HG02571 (cell line): ENCODE data around the gene TOX2.

Experiments used
- ATAC-seq: cut with Tn5 transposase; IDR thresholded peaks from one replicate; pipeline ENCODE4 v1.9.1; 2021; ENCODE audit warnings: mild to moderate bottlenecking, moderate library complexity; ENCODE audit not compliant: unreplicated experiment

The TOX2 gene

DNA sequence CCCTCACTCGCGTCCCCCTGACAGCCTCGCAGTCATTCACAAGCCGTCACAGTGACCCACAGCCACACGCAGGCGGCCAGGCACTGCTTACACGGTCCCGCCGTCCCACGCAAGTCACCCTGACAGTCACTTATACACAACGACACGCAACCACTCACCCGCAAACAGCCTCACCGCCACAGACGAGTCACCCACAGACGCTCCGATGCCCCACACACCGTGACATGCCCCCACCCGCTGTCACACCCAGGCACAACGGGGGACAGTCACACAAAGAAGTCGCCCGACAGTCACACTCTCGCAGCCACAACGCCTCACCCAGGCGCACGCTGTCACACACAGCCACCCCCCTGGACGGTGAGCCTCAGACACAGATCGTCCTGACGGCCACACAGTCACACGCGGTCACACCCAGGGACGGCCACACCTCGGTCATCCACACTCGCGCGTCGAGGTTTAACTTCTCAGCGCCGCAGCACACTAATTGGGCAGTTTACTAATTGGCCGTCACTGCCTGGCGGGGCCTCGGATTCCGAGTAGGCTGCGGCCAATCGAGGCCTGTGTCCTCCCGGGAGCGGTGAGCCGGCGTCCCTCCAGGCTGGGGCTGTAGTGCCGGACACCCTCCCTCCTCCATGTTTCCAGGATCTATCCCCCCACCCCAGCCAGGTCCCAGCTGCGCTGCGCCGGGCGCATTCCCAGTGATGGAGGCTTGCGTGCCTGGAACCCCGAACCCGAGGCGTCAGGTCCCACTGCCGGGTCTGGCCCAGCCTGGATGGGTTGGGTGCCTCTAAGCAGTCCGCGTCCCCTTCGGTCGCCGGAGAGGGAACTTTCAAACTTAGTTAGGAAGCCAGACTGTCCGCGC is 790 bp downstream of the TOX2 start:
- ATAC-seq: no peak

DNA sequence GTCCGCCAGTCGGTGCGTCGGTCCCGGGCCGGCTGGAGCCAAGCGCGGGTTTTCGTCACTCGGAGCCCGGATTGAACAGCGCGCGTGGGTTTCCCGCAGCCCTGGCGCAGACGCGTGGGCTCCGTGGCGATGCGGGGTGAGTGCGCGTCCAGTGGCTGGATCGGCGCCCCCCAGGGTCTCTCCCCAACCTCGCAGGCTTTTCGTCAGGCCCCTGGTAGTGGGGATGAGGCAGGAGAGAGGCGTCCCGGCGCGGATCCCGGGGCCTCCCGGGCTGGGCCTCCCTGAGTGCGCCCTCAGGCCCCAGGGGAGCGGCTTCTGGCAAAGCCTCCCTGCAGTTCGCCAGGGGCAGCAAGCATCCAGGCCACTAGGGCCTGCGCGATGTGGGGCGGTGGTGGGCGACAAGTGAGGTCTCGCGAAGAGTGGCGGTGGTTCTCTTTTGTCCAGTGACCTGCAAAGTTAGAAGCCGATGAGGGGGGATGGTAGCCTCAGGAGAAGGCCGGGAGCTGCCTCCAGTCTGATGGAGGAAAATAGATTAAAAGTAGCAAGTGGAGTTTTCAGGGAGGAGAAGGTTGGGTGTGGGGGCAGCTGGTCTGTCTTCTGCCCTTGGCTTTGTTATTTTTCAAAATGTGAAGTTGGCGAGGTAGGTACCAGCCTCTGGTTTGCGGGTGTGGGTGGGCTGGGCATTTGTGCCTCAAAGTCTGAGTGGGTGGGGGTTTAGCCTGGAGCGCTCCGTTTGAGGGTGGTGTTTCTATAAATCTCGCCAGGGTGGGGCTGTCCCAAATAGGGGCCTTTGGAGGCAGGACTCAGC is 1.6 kb downstream of the TOX2 start:
- no peak for ATAC-seq

DNA sequence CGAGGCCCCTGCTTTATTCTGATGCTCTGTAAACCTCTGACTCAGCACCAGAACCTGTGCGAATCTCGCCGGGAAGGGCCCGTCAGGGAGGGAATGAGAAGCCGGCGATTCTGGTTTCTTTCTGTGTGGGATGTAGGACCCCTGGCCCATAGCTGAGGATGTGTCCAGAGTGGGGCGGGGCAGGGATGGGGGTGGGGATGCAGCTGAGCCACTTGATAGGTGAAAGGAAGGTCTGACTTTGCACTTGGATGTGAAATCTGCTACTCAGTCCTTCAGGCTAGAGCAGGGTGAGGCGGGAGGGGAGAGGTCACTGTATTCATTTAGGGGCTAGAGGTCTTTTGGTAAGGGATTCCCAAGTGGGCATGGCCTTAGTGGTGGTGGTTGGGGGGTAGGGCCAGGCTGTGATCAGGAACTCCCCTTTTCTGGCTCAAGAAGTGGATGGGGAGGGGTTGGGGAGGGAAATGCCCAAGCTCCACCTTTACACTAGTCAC is 2.3 kb downstream of the TOX2 start:
- no peak for ATAC-seq

DNA sequence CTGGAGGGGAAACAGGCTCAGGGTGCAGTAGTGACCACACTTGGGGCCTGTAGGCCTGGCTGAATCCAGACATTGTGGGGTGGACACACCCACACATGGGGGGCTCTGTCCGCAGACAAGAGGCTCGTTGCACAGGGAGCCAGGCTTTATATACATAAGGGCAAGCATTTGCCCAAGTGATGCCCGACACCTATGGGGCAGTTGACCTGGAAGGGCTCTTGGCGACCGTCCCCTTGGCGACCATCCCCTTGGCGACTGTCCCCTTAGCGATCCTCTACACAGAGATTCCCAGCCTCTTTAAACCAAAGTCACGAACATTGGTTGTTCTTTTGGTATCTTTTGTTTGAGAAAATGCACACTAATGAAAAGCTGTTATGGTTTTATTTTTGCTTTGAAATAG is 2.7 kb downstream of the TOX2 start:
- ATAC-seq: no peak

DNA sequence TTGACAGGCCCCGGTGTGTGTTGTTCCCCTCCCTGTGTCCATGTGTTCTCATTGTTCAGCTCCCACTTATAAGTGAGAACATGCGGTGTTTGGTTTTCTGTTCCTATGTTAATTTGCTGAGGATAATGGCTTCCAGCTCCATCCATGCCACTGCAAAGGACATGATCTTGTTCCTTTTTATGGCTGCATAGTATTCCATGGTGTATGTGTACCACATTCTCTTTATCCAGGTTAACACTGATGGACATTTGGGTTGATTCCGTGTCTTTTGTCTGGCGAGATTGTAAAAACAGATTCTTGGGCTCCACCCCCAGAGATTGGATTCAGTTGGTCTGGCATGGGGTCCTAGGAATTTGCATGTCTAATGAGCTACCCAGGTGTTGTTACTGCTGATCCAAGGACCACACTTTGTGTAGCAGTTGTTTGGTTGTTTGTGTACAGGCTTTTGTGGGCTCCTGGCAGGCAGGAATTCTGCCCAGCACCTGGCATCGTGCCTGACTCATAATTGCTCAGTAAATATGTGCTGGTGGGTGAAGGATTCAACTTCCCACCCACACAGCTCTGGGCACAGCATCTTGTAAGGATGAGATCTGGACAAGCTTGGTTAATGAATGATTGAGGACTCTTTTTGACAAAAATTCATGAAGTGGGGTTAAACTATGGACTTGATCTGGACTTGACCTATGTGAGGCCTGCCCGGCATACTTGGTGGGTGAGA is 5.2 kb downstream of the TOX2 start:
- no peak for ATAC-seq

DNA sequence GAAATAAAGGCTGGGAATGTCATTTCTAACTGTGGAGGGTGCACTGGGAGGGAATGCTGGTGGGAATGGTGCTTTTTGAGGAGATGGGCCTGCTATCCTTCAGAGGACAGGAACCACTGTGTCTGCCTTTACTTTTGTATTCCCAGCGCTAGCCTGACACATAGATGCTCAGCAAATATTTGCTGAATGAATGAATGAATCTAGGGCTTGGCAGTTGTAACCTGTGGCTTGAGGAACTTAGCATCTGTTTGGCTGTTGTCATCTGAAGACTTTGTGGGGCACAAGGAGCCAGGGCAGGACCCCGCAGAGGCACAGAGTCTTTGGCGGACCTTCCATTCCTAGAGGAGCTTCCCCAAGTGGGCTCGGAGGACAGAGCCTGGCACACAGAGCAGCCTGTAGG is 6.1 kb downstream of the TOX2 start:
- no peak for ATAC-seq

DNA sequence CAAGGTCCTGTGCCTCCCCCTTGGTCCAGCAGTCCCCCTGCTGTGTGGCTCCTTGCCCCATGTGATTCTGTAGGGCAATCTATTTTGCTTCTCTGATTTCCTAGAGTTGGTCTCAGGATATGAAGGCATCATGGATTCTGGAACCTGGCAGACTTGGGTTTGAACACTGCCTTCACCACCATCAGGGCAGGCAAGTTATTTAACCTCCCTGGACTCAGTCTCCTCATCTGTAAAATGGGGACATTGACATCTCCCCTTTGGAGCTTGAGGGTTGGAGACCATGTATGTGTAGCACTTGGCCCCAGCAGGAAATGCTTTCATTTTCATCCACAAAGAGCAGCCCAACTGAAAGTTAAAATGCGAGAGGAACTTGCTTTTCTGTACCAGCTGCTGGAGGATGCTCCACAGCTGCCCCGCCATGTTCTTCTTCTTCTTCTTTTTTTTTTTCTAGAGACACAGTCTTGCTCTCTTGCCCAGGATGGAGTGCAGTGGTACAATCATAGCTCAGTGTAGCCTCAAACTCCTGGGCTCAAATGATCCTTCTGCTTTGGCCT is 6.7 kb downstream of the TOX2 start:
- ATAC-seq: no peak

DNA sequence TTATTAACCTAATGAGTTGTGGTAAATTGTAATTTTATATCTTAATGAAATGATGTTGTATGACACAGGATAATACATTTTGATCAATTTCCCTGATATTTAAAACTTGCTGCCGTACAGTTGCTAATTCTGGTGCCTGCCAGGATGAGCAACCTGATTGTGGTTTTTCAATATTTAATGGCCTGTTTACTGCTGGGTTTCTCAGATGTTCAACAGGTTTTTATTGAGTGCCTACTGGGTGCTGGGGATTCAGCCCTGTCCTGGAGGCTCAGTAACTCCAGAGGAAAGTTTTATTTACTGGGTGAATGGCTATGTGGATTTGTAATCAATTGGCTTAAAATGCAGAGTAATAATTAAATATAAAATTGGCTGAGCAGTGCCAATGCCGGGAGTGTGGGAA is 8.0 kb downstream of the TOX2 start:
- no peak for ATAC-seq

DNA sequence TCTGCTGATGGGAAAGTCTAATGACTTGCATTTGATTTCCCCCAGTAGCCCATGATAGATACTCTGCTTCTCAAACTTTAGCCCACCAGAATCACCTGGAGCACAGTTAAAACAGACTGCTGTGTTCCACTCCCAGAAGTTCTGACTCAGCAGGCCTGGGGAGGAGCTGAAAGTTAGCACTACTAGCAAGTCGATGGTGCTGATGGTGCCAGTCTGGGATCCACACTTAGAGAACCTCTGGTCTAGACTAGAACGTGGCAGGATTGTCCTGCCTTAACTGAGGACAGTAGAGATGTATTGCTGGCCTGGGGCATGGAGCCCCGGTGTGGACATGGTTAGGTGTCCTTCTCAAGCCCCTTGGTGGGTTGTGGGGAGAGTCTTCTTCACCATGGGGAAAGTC is 8.7 kb downstream of the TOX2 start:
- no peak for ATAC-seq

DNA sequence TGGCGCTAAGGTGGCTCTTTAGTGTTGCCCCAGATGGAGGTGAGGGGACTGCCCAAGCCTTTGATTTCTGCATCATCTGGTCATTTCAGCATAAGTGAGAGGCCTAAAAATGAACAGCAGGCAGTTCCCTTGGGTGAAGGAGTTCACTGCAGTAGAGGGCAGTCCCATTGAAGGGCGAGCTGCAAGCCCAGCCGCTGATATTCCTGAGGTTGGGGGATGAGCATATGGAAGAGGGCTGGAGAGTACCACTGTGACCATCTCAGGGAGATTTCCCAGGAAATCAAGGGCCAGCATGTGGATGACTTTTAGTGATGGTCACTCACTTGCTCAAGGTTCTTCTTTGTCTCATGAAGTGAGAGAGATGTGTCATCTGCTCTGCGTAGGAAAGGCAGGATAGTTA is 9.3 kb downstream of the TOX2 start:
- ATAC-seq: no peak

DNA sequence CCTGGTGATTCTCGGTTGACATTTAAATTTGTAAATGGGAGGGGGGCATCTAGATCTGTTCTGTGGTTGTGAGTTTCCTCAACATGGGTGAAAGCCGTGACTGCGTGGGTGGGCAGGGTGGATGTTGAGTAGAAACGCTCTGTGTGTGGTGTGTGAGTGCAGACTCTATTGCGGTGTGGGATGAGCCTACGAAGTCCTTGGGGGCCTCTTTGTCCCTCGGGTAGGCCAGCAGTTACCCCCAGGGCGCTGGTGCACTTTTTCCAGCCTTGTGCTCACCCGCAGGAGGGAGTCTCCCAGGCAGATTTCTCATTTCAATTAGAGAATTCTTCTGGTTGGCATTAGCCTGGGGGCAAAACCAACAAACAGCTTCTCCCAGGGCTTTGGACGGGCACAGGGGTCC is 10.6 kb downstream of the TOX2 start:
- ATAC-seq: no peak

DNA sequence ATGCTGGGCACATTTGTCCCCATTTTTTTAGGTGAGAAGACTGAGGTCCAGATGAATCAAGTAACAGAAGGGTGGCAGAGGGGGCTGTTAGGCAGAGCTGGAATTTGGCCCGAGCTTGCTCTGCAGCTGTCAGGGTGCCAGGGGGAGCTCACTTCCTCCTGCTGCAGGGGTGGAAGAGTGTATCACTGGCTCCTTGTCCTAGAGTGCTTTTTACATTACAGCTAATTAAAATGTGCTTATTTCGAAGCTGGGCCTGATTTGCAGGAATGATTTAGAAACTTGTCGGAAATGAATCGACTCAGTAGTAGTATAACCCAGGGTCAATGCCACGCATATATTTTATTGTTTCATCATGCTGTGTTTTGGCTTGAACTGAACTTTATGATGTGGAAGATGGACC is 11.1 kb downstream of the TOX2 start:
- ATAC-seq: no peak

DNA sequence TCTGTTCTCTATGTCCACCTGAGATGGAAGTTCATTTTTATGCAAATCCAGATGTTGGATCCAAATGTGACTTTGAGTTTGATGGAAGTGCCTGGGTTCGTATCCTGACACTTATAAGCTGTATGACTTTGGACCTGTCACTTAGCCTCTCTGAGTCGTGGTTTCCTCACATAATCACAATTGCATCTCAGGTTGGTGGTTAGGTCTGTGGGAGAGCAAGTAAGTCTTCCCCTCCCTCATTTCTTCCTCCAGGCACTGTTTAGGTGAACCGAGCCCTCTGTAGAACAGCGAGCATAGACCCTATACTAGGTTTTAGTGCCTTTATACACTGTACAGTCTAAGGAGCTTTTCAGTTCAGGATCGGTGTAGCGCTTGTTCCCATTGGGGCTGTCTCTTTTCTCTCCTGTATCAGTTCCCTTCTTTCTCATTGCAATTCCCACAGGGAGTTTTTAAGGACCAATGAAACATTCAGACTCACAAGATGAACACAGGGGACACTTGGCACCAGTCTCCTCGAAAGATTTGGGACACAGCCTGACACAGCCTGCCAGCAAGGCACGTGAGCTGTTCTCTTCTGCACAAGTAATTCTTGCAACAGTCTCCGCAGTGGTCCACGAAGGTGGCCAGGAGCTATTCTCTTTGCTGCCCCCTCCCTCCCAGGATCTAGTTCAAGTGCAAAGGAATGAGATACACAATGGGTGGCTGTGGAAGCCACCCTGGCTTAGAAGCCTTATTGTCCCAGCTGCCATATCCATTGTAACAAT is 11.8 kb downstream of the TOX2 start:
- no peak for ATAC-seq

DNA sequence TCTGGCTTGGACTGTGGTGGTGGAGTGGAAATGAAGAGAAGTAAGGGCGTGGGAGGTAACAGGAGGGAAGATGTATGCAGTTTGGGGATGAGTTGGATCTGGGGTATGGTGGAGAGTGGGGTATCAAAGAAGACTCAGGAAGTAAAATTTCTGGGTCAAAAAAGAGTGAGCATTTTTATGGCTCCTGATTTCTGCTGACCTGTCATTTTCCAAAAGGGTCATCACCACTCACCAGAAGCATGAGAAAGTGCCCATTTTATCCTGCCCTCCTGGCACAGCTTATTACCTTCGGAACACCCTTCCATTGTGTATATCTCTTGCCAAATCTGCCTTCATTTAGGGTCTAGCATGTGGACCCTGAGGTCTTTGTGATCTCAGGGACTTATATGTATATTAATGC is 17.3 kb downstream of the TOX2 start:
- no peak for ATAC-seq

DNA sequence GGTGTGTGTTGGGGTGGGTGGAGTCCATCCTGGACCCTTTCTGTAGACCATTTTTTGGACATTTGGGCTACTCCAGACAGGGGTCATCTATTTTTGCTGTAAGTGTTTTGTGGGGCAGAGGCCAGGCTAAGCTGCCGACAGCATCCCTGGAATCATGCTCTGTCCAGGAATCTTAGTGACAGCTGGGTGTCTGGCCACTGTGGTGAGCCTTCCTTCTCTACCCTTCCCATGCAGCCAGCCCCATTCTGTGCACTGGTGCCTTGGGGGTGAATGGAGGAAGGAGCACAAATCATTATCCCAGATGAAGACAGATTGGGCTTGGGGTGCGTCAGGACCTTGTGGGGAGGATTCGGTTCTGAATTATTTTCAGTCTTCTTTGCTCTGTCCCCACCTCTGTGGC is 20.2 kb downstream of the TOX2 start:
- ATAC-seq: no peak

DNA sequence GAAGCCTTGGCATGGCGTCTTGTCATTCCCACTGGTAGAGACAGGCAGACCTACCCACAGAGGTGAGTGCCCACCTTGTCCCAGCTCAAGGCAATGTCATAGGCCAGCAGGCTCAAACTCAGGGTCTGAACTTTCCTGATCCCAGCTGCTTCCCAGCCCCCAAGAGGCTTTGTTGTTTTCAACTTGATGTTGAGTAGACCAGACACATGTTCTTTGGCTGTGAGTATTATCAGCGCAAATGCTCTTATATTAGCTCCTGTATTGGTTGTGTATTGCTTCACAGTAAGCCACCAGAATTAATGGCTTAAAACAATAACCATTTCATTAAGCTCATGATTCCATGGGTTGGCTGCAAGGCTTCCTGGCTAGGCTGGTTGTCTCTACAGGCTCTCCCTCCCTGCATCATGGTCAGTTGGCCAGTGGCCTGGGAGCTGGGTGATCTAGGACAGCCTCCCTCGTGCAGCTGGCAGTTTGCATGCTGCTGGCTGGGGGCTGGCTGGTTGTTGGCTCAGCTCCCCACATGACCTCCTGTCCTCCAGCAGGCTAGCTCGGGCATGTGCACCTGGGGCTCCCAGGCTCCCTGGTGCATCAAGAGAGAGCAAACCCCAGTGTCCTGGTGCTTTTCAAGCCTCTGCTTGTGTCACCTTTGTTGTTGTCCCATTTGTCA is 21.6 kb downstream of the TOX2 start:
- ATAC-seq: no peak

DNA sequence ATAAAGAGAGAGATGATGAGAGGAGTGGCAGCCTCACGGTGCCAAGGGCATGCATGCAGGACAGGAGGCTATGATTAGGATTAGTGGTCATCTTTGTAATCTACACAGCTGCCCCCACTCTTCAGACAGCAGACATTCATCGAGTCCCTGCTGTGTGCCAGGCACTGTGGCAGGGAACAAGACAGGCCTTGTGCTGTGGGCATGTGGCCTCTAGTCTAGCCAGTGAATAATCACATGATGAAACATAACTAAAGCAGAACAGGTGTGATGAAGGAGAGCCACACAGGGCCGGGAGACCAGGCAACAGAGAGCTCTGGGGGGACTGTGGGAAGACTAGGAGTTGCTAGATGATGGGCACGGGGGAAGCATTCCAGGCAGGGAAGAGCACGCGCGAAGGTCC is 22.2 kb downstream of the TOX2 start:
- ATAC-seq: no peak

DNA sequence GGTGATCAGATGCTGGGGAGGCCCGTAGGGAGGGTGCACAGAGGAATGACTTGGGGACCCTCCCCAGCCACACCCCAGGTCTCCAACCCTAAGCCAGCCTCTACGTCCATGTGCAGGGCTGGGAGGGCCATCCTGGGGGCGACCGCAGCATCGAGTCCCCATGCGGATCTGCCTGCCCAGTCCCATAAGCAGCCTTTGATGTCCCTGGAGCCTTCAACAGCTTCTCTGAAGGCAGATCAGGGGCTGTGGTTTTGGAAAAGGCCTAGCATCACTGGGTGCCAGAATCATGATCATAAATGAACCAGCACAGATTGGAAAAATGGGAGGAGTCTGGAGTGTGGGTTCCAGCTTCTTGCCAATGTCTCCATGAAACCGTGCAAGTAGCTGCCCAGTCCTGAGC is 22.9 kb downstream of the TOX2 start:
- no peak for ATAC-seq

DNA sequence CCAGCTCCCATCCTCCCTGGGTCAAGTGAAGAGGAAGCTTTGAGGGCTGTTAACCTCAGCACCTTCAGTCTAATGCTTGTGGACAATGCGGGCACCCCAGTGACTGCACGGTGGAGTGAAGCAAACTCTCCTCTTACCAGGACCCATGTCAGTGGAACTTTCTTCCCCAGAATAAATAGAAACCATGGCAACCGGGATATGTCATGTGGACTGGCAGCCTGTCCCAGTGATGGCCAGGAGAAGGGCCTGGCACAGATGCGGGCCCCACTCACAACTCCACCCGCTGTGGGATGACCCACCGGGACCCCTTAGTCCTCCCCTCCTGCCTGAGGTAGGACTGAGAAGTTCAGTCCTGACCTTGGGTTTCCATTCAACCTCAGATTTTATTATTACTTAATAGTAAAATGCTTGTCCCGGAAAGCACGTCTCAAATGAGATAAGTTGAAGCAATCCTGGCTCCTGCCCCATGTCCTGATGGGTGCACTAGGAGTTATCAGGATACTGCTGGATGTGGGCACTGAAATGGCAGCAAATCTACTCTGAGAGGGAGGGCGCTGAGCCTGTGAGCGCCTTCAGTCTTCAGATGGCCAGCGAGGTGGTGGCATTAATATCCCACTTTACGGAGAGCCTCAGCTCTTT is 23.5 kb downstream of the TOX2 start:
- ATAC-seq: no peak
